Stimulated activated memory B cell treated with anti-CD40 and anti-IgM and Interleukin-4, amounts not matched to agents 10 μg/mL and 1 μg/mL and 100 μg/mL, for 72 hours (primary cell): ENCODE results near the gene DLEU7.

Experiments used
- ATAC-seq: fragments of 150-1000 bp; cut with Tn5 transposase; 2 replicates; pipeline ENCODE4 v1.10.0; 2021
- H3K27ac Mint-ChIP-seq: one replicate; pipeline ENCODE4 v1.8.0; 2022; ENCODE audit warnings: mild to moderate bottlenecking, mixed read lengths
- H3K27me3 Mint-ChIP-seq: one replicate; pipeline ENCODE4 v1.8.0; 2022; ENCODE audit warnings: mixed read lengths
- H3K36me3 Mint-ChIP-seq: one replicate; pipeline ENCODE4 v1.8.0; 2022; ENCODE audit warnings: mixed read lengths
- H3K4me1 Mint-ChIP-seq: one replicate; pipeline ENCODE4 v1.8.0; 2022; ENCODE audit warnings: mixed read lengths
- H3K4me3 Mint-ChIP-seq: one replicate; pipeline ENCODE4 v1.8.0; 2022; ENCODE audit warnings: mild to moderate bottlenecking, moderate library complexity, mixed read lengths
- H3K9me3 Mint-ChIP-seq: one replicate; pipeline ENCODE4 v1.8.0; 2022; ENCODE audit warnings: mixed read lengths

Gene DLEU7

GRCh38 chr13:50826035-50826434, 17.5 kb downstream of the DLEU7 start:
- Mint-ChIP-seq H3K27ac (no peak overlapping the region), H3K4me1 (no peaks in the 10 kb centered on the region), H3K9me3 (no peaks in the 10 kb centered on the region), H3K4me3 (no peak overlapping the region), H3K27me3 (no peaks in the 10 kb centered on the region), H3K36me3 (no peaks in the 10 kb centered on the region)
- no peak for ATAC-seq

GRCh38 chr13:50812242-50812641, 31.2 kb downstream of the DLEU7 start:
- Mint-ChIP-seq H3K36me3 (peaks cover 5% of the 10 kb centered on the region), H3K27me3 (no peaks in the 10 kb centered on the region), H3K27ac (peak overlapping the region; percentile 88), H3K4me3 (no peak overlapping the region), H3K4me1 (peaks cover 37% of the 10 kb centered on the region), H3K9me3 (no peaks in the 10 kb centered on the region)
- ATAC-seq, result peak; percentile 27

GRCh38 chr13:50810998-50811397, 32.5 kb downstream of the DLEU7 start:
- H3K36me3 Mint-ChIP-seq, result peaks cover 6% of the 10 kb centered on the region
- H3K27ac Mint-ChIP-seq, result peak overlapping the region; percentile 88
- H3K27me3 Mint-ChIP-seq, result no peaks in the 10 kb centered on the region
- ATAC-seq, result peak; percentile 96
- H3K4me1 Mint-ChIP-seq, result peaks cover 37% of the 10 kb centered on the region
- H3K4me3 Mint-ChIP-seq, result peak overlapping the region; percentile 29
- no peaks in the 10 kb centered on the region for H3K9me3 Mint-ChIP-seq

GRCh38 chr13:50810468-50810867, 33.0 kb downstream of the DLEU7 start:
- Mint-ChIP-seq H3K4me3 (no peak overlapping the region), H3K27ac (peak overlapping the region; percentile 88), H3K4me1 (peaks cover 37% of the 10 kb centered on the region), H3K36me3 (peaks cover 12% of the 10 kb centered on the region), H3K27me3 (no peaks in the 10 kb centered on the region), H3K9me3 (peaks cover 2% of the 10 kb centered on the region)
- peak; percentile 50 for ATAC-seq

- Mint-ChIP-seq H3K4me3 (no peak overlapping the region), H3K27ac (peak overlapping the region; percentile 88), H3K36me3 (peaks cover 14% of the 10 kb centered on the region), H3K27me3 (no peaks in the 10 kb centered on the region), H3K4me1 (peaks cover 37% of the 10 kb centered on the region), H3K9me3 (peaks cover 3% of the 10 kb centered on the region)
- no peak for ATAC-seq
These were observed 34.1 kb downstream of the DLEU7 start for GRCh38 chr13:50809133-50810090.

- H3K27me3 Mint-ChIP-seq, result no peaks in the 10 kb centered on the region
- H3K9me3 Mint-ChIP-seq, result peaks cover 3% of the 10 kb centered on the region
- no peak overlapping the region for H3K27ac Mint-ChIP-seq
- peaks cover 14% of the 10 kb centered on the region for H3K36me3 Mint-ChIP-seq
- no peak for ATAC-seq
- H3K4me1 Mint-ChIP-seq, result peaks cover 35% of the 10 kb centered on the region
- no peak overlapping the region for H3K4me3 Mint-ChIP-seq
These were observed 37.7 kb downstream of the DLEU7 start for GRCh38 chr13:50805805-50806204.

GRCh38 chr13:50801087-50801931, 42.2 kb downstream of the DLEU7 start:
- peak overlapping the region; percentile 66 for H3K27ac Mint-ChIP-seq
- peaks cover 49% of the 10 kb centered on the region for H3K4me1 Mint-ChIP-seq
- no peaks in the 10 kb centered on the region for H3K27me3 Mint-ChIP-seq
- ATAC-seq, result peak; percentile 91
- H3K4me3 Mint-ChIP-seq, result peak overlapping the region; percentile 72
- H3K9me3 Mint-ChIP-seq, result peaks cover 9% of the 10 kb centered on the region
- peaks cover 17% of the 10 kb centered on the region for H3K36me3 Mint-ChIP-seq

GRCh38 chr13:50800091-50800739, 43.3 kb downstream of the DLEU7 start:
- peaks cover 5% of the 10 kb centered on the region for H3K9me3 Mint-ChIP-seq
- H3K36me3 Mint-ChIP-seq, result peaks cover 8% of the 10 kb centered on the region
- peak overlapping the region; percentile 72 for H3K4me3 Mint-ChIP-seq
- no peaks in the 10 kb centered on the region for H3K27me3 Mint-ChIP-seq
- peak overlapping the region; percentile 66 for H3K27ac Mint-ChIP-seq
- peaks cover 49% of the 10 kb centered on the region for H3K4me1 Mint-ChIP-seq
- peak; percentile 83 for ATAC-seq

GRCh38 chr13:50798923-50799322, 44.6 kb downstream of the DLEU7 start:
- ATAC-seq, result no peak
- Mint-ChIP-seq H3K4me3 (no peak overlapping the region), H3K36me3 (peaks cover 8% of the 10 kb centered on the region), H3K4me1 (peaks cover 50% of the 10 kb centered on the region), H3K27ac (peak overlapping the region; percentile 66), H3K9me3 (peaks cover 5% of the 10 kb centered on the region), H3K27me3 (no peaks in the 10 kb centered on the region)

GRCh38 chr13:50797091-50797490, 46.4 kb downstream of the DLEU7 start:
- H3K27me3 Mint-ChIP-seq, result no peaks in the 10 kb centered on the region
- no peak overlapping the region for H3K4me3 Mint-ChIP-seq
- H3K36me3 Mint-ChIP-seq, result peaks cover 13% of the 10 kb centered on the region
- H3K27ac Mint-ChIP-seq, result peak overlapping the region; percentile 45
- no peak for ATAC-seq
- peaks cover 9% of the 10 kb centered on the region for H3K9me3 Mint-ChIP-seq
- H3K4me1 Mint-ChIP-seq, result peaks cover 64% of the 10 kb centered on the region

- H3K27me3 Mint-ChIP-seq, result no peaks in the 10 kb centered on the region
- ATAC-seq, result no peak
- H3K4me1 Mint-ChIP-seq, result peaks cover 58% of the 10 kb centered on the region
- H3K27ac Mint-ChIP-seq, result peak overlapping the region; percentile 45
- no peak overlapping the region for H3K4me3 Mint-ChIP-seq
- H3K9me3 Mint-ChIP-seq, result peaks cover 9% of the 10 kb centered on the region
- H3K36me3 Mint-ChIP-seq, result peaks cover 13% of the 10 kb centered on the region
These were observed 47.0 kb downstream of the DLEU7 start for GRCh38 chr13:50796463-50796862.

- Mint-ChIP-seq H3K4me1 (peaks cover 36% of the 10 kb centered on the region), H3K4me3 (no peak overlapping the region), H3K36me3 (peaks cover 13% of the 10 kb centered on the region), H3K27ac (no peak overlapping the region), H3K9me3 (peaks cover 9% of the 10 kb centered on the region), H3K27me3 (no peaks in the 10 kb centered on the region)
- no peak for ATAC-seq
These were observed 49.3 kb downstream of the DLEU7 start for GRCh38 chr13:50794226-50794625.

GRCh38 chr13:50793026-50793425, 50.5 kb downstream of the DLEU7 start:
- ATAC-seq, result no peak
- Mint-ChIP-seq H3K27ac (no peak overlapping the region), H3K27me3 (no peaks in the 10 kb centered on the region), H3K9me3 (peaks cover 9% of the 10 kb centered on the region), H3K36me3 (peaks cover 13% of the 10 kb centered on the region), H3K4me1 (peaks cover 27% of the 10 kb centered on the region), H3K4me3 (no peak overlapping the region)

GRCh38 chr13:50788551-50789210, 54.8 kb downstream of the DLEU7 start:
- H3K4me3 Mint-ChIP-seq, result no peak overlapping the region
- peak overlapping the region; percentile 0 for H3K27ac Mint-ChIP-seq
- ATAC-seq, result no peak

More at GRCh38 chr13:50788551-50789210, 54.8 kb downstream of the DLEU7 start:
- Mint-ChIP-seq H3K4me1 (peaks cover 16% of the 10 kb centered on the region), H3K27me3 (no peaks in the 10 kb centered on the region), H3K36me3 (peaks cover 4% of the 10 kb centered on the region), H3K9me3 (peaks cover 3% of the 10 kb centered on the region)
